Measurements from ENCODE around the gene FRMD4A.

The FRMD4A gene

DNA sequence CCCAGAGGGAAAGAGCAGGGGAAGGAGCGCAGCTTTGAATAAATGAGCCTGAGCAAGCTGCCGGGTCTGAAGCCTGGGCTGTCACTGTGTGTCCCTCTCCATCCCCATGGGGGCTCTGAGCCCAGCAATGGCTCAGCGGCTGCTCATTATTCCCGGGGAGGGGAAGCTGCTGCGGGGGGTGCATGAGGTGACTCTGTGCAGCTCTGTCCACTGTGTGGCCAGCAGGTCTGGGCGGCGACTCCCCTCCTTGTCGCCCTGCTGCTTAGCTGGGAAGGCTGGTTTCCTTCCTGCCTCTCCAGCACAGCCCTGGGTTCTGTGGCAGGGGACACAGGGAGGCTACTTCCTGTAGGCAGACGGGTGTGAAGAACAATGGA is 509.8 kb downstream of the FRMD4A start:
- DNase-seq (ENCODE audit: low read depth, low spot score): no peak

DNA sequence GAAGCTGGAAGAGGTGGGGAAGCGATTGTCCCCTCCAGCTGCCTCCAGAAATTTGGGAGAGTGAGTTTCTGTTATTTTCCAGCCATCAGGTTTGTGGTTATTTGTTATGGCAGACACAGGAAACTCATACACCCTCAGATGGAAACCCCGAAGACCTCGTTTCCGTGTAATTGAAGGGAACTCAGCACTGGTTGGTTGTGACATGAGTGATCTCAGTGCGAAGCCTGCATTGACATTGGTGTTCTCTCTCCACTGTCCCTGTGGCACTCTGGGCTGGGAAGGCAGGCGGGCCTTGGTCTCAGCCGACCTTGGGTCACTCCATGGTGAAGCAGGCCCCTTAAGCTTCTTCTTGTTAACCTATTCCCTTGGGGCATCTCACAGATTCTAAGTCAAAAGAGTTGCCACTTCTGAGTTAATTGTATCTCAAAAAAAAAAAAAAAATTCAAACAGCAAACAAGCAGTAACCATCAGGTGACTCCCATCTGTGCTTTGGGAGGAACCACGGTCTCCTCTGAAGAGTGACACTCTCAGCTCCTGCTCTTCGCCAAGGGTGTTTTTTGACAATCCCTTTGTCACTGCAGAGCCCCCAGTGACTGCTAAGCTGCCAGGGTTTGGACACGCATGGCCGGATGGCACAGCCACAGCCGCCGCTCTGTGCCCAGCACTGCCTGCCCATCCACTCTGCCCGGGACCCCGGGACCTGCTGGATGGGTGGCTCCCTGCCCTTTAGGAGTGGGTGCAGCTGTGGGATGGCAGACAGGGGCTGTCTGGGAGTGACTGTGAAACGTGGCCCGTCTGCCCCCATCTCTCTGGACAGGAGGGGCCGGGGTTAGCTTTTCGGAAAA is 510.4 kb downstream of the FRMD4A start:
- no peak for DNase-seq (ENCODE audit: low read depth, low spot score)

DNA sequence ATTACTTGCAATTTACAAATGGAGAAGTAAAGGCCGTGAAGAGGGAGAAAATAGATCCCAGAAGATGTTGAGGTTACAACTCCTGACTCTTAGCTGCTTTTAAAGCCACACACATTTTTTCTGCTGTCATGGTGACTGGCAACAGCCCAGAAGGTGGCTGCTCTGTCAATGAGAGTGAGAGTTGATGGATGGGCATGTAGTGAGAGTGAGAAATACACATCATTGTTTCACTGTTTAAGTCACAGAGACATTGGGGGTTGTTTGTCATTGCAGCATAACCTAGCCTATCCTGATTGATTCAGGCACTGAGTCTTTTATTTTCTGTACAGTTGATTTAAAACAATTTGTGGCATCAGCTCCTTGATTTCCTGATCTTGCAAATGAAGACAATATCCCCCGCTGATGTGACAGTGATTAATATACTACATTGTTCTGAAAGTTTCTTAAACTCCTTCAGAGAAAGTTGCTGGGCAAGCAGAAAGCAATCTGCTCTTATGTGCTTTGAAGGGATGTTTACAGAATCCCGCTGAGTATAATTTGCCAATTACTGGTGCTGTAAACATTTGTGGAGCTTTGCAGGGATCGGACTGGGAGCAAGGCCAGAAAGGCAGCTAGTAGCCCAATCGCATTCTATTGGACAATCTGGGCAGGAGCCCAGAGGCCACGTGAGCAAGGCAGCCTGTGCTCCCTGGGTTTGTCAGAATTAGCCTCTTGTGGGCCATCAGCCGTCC is 514.4 kb downstream of the FRMD4A start:
- DNase-seq (ENCODE audit: low read depth, low spot score): no peak

DNA sequence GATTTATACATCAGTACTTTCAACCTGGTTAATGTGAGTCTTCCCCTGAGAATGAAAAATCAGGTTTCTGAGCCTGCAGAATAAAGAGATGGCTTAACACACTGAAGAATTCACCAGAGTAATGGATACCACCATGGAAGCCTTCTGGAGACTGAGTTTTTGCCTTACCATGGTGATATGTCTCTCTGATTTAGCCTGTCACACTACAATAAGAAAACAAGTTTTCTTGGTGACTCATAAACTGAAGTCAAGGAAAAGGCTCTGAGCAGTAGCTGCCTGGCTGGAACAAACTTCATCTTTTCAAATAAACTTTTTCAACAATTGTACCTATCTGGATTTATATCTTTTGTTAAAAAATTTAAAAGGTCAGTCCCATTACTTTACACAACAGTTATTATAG is 515.0 kb downstream of the FRMD4A start:
- no peak for DNase-seq (ENCODE audit: low read depth, low spot score)

DNA sequence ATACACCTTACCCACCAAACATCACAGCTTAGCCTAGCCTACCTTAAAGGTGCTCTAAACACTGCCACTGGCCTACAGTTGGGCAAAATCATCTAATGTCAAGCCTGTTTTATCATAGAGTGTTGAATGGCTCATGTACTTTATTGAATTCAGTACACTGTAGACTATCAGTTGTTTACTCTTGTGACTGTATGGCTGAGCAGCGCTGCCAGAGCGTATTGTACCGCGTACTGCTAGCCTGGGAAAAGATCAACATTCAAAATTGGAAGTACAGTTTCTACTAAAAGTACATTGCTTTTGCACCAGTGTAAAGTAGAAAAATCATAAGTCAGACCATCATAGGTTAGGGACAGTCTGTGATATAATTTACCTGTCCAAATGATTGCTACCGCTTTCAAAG is 517.2 kb downstream of the FRMD4A start:
- DNase-seq (ENCODE audit: low read depth, low spot score): no peak

DNA sequence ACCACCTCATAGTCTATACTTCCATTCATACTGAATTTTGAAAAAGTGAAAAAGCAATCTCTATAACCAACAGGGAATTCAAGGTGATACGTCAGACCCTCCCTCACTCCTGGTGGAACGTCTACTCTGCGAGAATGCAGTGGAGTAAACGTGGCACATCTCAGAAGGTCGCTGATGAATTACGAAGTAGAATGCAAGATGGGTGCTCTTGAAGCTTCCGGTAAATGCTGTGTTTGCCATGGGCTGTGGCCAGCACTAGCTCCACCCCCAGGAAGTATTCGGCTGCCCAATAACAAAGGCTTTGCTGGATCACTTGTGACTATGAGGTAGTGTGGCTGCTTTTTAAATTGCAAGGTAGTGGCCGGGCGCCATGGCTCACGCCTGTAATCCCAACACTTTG is 517.9 kb downstream of the FRMD4A start:
- no peak for DNase-seq (ENCODE audit: low read depth, low spot score)

DNA sequence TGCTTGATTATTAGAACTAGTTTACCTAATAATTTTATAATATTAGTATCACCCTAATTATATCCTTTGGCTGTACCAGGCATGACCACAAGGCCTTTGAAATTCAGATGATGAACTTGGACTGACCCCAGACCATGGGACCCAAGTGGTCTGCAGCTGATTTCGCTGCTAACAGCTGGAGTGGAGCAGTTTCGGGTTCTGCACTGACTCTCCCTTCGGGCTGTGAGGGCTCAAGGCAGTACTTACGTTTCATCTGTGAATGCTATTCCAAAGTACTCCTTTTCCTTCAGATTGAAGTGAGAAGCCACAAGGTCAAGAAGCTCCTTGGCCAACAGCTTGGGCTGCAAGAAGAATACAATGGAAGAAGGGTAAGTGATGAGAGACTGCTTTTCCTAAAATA is 520.2 kb downstream of the FRMD4A start:
- no peak for DNase-seq (ENCODE audit: low read depth, low spot score)

DNA sequence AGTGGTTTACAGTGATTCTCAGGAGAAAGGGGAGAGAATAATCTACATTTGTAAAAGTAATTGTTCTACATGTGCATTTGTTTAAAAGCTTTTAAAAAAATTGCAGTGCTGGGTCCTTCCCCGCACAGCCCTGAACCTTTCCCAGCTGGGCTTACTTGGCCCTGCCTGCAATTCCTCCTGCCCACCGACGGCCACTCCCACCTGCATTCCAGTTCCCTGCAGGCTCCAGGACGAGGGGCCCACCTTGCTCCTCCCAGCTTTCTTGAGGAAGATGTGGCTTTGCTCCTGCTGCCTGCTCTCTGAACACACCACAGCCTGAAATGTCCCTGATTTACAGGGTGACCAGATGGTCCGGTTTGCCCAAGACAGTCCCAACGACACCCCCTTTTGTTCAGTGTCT is 521.3 kb downstream of the FRMD4A start:
- no peak for DNase-seq (ENCODE audit: low read depth, low spot score)

DNA sequence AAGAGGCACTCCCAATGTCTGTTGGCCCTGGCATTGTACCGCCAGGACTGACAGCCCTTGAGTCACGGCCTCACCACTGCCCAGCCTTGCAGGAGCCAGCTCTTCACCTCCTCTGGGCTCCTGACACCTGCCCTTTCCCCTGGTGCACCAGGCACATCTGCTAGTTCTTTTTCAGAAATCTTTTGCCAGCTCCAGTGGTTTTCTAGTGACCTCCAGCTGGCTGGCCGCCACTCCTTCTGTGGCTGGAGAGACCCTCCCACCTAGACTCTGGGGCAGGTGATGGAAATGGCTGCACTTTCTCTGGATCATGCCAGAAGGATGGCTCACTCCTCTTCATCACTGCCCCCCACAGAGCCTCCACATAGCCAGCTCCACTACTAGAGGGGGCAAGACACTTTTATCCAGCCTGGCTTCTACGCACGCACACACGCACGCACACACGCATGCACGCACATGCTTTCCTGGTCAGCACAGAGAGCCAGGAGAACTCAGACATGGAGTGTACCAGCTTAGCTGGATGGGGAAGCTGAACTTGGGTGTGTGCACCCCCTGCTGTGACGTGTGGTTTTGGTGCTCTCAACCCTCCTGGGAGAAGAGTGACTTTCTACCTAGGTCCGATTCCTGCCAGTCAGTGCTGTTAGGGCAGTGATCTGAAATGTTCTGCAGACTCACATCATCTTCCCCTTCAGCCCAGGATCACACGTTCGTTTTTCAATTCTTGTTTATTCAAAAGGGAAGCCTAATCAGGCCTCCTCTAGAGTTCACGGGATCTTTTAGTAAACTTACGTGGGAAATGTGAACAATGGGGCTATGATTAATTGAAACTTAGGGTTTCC is 522.0 kb downstream of the FRMD4A start:
- DNase-seq (ENCODE audit: low read depth, low spot score): no peak

DNA sequence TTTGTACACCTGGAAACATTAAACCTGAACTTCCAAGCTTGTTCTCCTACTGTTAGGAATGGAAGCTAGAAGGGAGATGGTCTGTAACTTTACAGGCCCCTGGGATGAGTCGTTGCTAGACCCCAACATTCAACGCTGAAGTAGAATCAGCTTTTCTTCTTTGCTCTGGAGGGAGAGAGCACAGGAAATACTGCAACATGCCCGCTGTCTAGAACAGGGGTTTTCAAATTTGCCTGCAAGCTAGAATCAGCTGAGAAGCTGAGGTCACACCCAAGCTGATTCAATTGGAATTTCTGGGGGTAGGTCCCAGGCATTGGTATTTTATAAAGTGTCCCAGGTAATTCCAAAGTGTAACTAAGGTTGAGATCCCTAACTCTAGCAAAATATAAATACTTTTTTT is 524.3 kb downstream of the FRMD4A start:
- no peak for DNase-seq (ENCODE audit: low read depth, low spot score)

DNA sequence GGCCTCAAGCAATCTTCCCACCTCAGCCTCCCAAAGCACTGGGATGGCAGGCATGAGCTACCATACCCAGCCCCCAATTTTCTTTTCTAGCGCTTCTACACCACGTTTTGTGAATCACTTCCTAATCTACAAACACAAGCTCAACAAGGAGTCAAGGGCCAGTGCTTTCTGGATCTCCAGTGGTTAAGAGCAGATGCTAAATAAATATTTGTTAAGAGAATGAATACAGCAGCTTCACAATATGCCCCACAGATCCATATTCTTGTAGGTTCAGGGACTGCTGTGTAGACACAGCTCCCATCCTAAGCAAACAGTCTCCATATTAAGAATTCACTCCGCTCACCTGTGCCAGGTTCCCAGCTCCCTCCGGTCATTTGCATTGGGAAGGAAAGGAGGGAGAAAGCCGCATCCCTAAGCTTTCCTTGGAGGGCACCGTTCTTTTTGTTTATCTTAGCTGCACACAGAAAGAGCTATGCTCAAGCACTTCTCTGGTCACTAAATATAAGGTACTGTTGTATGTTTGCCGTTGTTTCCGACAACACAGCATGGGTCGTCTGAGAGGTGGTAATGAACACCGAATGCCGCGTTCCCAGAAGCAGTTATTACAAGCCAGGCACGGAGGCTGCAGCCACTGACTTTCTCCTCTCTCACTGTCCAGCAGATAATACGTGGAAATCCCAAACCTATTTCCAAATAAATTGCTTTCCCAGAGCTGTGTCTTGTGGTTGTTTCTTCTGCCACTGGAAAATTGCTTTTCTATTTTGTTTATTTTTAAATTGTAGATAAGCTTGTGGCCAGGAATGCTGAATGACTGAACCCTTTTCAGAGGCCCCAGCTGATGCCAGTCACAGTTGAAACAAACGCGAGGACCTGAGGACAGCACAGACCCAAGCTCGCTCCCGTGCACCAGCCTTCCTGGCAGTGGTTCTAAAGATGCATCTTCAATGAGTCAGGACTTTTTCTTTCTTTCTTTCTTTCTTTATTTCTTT is 526.9 kb downstream of the FRMD4A start:
- DNase-seq (ENCODE audit: low read depth, low spot score): no peak

DNA sequence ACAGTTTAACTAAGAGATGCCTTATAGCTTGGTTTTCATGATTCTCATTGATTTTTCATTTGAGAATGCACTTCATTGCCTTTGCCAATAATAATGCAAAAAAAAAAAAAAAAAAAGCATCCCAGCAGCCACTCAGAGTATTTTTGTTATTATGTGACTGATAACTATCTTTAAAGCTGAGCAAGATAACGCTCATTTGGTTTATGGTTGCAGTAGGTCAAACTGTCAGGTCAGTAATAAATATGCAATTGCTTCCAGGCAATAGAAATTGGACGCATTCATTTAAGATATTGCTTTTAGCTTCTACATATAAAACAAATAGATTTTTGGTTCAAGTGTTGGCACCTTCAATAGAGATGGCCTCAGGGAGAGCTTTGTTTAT is 528.8 kb downstream of the FRMD4A start:
- DNase-seq (ENCODE audit: low read depth, low spot score): no peak

DNA sequence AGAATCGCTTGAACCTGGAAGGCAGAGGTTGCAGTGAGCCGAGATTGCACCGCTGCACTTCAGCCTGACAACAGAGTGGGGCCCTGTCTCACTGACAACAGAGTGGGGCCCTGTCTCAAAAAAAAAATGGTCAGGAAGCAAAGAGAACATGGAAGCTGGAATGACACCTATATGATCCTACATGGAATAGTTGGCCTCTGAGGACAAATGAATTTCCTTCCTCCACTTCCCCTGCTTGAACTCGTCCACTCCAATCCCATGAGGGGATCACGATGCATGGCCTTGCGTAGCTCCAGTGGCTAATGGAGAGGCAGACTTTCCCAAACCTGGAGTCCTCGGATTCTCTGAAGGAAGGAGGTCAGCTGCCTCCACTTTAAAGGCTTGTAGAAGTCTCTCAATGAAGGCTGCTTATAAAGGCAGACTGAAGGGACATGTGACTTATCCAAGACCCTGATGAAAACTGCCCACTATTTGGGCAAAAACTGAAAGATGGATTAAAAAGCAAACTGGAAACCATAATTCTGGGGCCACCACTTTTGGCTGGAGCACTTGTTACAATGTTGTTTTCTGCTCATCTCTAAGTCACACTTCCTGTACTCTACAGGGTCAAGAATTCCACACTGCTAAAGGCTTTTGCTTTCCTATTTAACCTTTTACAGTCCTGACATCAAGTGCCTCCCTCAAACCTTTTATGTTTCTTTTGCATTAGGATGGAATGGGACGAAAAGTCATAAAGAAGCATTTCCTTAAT is 529.4 kb downstream of the FRMD4A start:
- DNase-seq (ENCODE audit: low read depth, low spot score): no peak

DNA sequence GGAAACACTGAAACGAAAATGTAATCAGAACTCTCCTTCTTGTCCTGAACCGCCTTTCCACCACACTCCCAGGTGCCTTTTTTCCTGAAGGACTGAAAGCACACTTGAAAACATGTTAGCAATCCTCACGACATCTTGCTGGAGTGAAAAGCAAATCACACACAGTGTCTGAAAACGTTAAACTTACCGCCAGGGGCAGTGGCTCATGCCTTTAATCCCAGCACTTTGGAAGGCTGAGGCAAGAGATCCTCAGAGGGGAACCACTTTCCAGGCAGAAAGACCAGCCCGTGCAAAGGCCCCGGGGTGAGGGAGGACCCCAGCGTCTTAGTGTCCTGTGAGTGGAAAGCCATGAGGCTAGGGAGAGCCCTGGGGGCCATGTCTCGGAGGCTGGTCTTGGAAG is 533.6 kb downstream of the FRMD4A start:
- no peak for DNase-seq (ENCODE audit: low read depth, low spot score)

DNA sequence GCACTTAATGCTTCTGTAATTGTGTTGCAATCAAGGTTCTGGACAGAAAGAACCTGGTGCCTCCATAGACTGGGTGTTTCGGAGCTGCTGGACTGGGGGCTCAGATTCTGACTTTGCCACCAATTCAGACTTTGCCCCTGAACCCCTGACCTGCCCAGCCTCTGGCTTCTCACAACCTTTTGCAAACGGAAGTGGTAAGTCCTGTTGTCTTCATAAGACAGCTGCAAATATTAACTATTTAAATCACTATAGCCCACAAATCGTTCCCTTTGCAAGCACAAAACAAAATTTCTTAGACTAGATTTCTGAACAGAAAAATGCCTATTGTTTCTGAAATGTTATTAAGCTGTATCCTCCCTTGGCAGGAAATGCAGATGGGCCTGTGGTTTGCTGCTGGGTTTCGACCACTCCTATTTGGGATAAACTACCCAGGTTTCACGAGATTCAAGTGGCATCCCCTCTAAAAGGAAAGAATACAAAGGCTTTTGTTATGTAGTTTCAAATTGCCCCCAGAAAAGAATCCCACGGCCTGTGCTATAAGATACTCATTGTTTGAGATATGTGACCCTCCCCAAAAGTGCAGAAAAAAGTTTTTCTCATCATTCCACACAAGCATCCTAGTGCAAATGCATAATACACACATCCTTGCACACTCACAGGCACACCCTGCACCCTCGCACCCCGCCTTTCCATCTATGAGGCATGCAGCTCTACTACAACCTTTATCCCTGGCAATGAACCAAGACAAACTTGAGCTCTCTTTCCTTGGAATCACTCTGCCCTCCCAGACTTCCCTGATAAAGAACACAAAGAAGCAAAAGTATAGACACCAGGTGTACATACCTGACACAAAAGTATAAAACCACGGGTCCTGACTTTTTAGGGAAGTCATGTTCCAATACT is 534.8 kb downstream of the FRMD4A start:
- no peak for DNase-seq (ENCODE audit: low read depth, low spot score)

DNA sequence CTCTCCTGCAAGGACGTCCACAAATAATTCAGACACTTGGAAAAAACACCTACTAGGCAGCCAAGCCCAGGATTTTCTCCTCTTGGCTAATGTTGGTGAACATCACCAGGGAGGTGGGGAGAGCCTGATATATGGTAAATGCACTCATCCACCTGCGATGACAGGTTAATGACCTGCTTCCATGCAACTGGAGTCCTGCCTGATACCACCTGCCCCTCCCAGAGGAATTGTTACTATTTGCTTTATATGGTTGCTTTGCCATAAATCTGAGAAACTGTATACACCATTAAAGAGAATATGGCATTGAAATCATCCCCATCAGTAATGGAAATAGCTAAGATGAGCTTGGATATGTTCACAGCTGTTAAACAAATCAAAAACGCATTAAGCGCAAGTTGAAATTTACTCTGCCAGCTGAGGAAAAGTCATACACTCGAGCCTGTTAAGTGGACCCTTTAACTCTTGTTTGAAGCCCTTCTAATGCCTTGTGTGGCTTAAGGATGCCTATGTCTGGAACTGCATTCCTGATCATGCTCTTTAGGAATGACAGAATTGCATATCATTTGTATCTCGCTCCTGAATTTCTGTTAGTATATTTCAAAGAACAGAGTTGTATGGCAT is 535.6 kb downstream of the FRMD4A start:
- DNase-seq (ENCODE audit: low read depth, low spot score): no peak

DNA sequence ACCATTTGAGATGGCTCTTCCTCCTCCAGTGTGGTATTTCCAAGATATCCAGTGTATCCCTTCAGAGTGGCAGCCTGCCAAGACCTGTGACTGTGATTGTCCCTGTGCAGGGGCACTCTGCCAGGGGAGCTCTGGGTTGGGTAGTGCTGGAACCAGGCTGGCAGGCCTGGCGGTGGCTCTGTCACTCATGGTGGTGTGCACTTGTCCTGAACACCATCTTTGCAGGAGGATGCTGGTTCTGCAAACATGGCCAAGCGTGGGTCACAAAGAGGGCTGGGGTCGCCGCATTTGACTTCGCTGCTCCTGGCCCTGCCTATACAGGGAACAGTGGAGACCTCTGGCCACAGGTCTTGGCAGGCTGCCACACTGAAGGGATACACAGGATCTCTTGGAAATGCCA is 538.7 kb downstream of the FRMD4A start:
- DNase-seq (ENCODE audit: low read depth, low spot score): no peak

DNA sequence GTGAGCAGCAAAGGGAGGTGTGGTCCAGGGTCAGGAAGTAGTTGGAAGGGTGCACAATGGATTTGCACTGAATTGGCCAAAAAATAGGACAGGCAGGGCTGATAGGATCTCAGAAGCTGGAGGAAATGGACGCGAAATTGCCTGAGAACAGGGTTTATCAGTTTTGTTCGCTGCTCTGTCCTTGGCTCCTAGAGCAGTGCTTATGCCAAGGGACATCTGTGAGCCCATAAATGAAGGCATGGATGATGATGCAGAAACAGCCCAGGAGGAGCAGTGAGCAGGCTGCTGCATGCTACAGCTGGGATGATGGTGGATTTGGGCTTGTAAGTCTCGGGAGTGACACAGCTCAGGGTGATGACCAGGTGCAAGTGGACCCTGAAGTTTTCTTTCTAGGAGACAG is 539.2 kb downstream of the FRMD4A start:
- no peak for DNase-seq (ENCODE audit: low read depth, low spot score)

DNA sequence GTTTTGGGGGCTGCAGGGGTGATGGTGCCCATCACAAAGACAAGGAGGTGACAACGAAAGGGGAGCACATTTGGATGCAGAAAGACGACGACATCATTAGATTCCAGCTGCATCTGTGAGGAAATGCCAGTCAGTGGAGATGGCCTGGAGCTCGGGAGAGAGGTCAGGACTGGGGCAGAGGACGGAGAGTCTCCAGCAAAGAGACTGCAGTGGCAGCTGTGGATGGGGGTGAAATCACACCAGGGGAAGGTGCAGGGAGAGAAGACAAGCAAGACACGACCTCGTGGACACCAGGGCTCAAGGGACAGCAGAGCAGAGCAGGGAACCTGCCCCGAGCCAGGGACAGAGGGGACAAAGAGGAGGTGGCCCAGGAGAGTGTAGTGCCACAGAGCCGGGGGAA is 540.5 kb downstream of the FRMD4A start:
- DNase-seq (ENCODE audit: low read depth, low spot score): no peak

Measured in activated CD4-positive, CD25-positive, alpha-beta regulatory T cell treated with anti-CD3 and anti-CD28 coated beads, Interleukin-2, amount 50 U/mL, for 16 hours (primary cell).